SU-DHL-6 (cell line): ENCODE measurements around the gene GPR132.

ENCODE experiments used
- H2AFZ ChIP-seq: fragments of 200-600 bp; sonication (generic); 2 replicates; pipeline ENCODE4 v1.6.1; 2014; ENCODE audit warnings: low read depth, mild to moderate bottlenecking, moderate library complexity, mixed read lengths, antibody characterized with exemption, low read length; ENCODE audit not compliant: severe bottlenecking
- H3F3A ChIP-seq: fragments of 200-600 bp; shearing (Covaris generic); 2 replicates; pipeline ENCODE4 v1.6.0; 2016; ENCODE audit warnings: antibody characterized with exemption, mild to moderate bottlenecking; ENCODE audit not compliant: insufficient read depth
- H3K27ac ChIP-seq: fragments of 200-600 bp; sonication (generic); 2 replicates; pipeline ENCODE4 v1.5.1; 2016; ENCODE audit warnings: low read depth, mild to moderate bottlenecking, low read length, moderate library complexity, mixed read lengths
- H3K27me3 ChIP-seq: fragments of 200-600 bp; sonication (generic), shearing (Covaris generic); 2 replicates; pipeline ENCODE4 v1.6.0; 2014; ENCODE audit warnings: mild to moderate bottlenecking, low read length
- H3K36me3 ChIP-seq: fragments of 200-600 bp; sonication (generic); 2 replicates; pipeline ENCODE4 v1.6.1; 2014; ENCODE audit warnings: mild to moderate bottlenecking, low read length, mixed read lengths
- H3K4me2 ChIP-seq: fragments of 300-600, 200-600 bp; shearing (Covaris generic), sonication (generic); 2 replicates; pipeline ENCODE4 v1.6.0; 2014; ENCODE audit warnings: low read length, low read depth, mild to moderate bottlenecking; ENCODE audit not compliant: poor library complexity, severe bottlenecking
- H3K4me3 ChIP-seq: fragments of 200-600 bp; sonication (generic); 2 replicates; pipeline ENCODE4 v1.5.1; 2014; ENCODE audit warnings: antibody characterized with exemption, low read length, mild to moderate bottlenecking, mixed read lengths; ENCODE audit not compliant: insufficient read depth, poor library complexity, severe bottlenecking
- H3K79me2 ChIP-seq: fragments of 200-600 bp; sonication (generic); 2 replicates; pipeline ENCODE4 v1.6.1; 2014; ENCODE audit warnings: mild to moderate bottlenecking, low read length, moderate library complexity; ENCODE audit not compliant: insufficient read depth
- H3K9ac ChIP-seq: fragments of 200-600 bp; sonication (generic); 2 replicates; pipeline ENCODE4 v1.7.0; 2014; ENCODE audit warnings: mild to moderate bottlenecking, low read length
- H3K9me2 ChIP-seq: fragments of 200-600 bp; sonication (generic); replicated peaks from 2 replicates; pipeline ENCODE4 v1.6.1; 2014; ENCODE audit warnings: low read length; ENCODE audit not compliant: insufficient read depth
- H3K9me3 ChIP-seq: fragments of 200-600 bp; sonication (generic); 2 replicates; pipeline ENCODE4 v1.6.1; 2014; ENCODE audit warnings: low read length, mixed read lengths; ENCODE audit not compliant: insufficient read depth
- H4K20me1 ChIP-seq: fragments of 200-600 bp; sonication (generic); 2 replicates; pipeline ENCODE4 v1.6.1; 2014; ENCODE audit warnings: low read depth, mild to moderate bottlenecking, antibody characterized with exemption, low read length, moderate library complexity, mixed read lengths
- CTCF ChIP-seq: fragments of 200-600 bp; sonication (generic); IDR thresholded peaks from one replicate; pipeline ENCODE4 v1.5.1; 2017; ENCODE audit warnings: antibody characterized with exemption, mild to moderate bottlenecking, low read length, moderate library complexity; ENCODE audit not compliant: insufficient read depth, poor library complexity, severe bottlenecking
- EZH2phosphoT487 ChIP-seq: fragments of 200-600 bp; sonication (generic), shearing (Covaris generic); conservative IDR thresholded peaks from 2 replicates; pipeline ENCODE4 v1.6.1; 2018; ENCODE audit warnings: mild to moderate bottlenecking, antibody characterized with exemption, low read length, moderate library complexity, mixed read lengths

GPR132 gene

GRCh38 chr14:105005929-105006830, 59.0 kb downstream of the GPR132 start:
- peaks cover 29% of the 10 kb centered on the region for H3K79me2 ChIP-seq
- peaks cover 6% of the 10 kb centered on the region; the same call in 1 of the 2 replicates for H3F3A ChIP-seq
- H3K9me2 ChIP-seq, result no peaks in the 10 kb centered on the region
- no peaks in the 10 kb centered on the region for H3K27me3 ChIP-seq
- H3K4me2 ChIP-seq, result no peak overlapping the region
- H3K27ac ChIP-seq, result no peak overlapping the region
- TF ChIP-seq EZH2phosphoT487 (no peak), CTCF (no peak)
- no peak overlapping the region for H3K4me3 ChIP-seq
- peaks cover 10% of the 10 kb centered on the region; the same call in 1 of the 2 replicates for H3K36me3 ChIP-seq
- no peak overlapping the region for H3K9ac ChIP-seq
- peaks cover 21% of the 10 kb centered on the region; the same call in 1 of the 2 replicates for H4K20me1 ChIP-seq
- no peak overlapping the region for H2AFZ ChIP-seq
- no peaks in the 10 kb centered on the region for H3K9me3 ChIP-seq

GRCh38 chr14:105005329-105005928, 59.8 kb downstream of the GPR132 start:
- TF ChIP-seq EZH2phosphoT487 (no peak), CTCF (no peak)
- Histone ChIP-seq H3K4me3 (no peak overlapping the region), H4K20me1 (peaks cover 14% of the 10 kb centered on the region; the same call in 1 of the 2 replicates), H3K9me3 (no peaks in the 10 kb centered on the region), H3K9ac (no peak overlapping the region), H3K4me2 (no peak overlapping the region), H3K79me2 (peaks cover 21% of the 10 kb centered on the region), H3K9me2 (no peaks in the 10 kb centered on the region), H3K36me3 (peaks cover 10% of the 10 kb centered on the region; the same call in 1 of the 2 replicates), H3K27ac (no peak overlapping the region), H3K27me3 (no peaks in the 10 kb centered on the region), H3F3A (peaks cover 6% of the 10 kb centered on the region; the same call in 1 of the 2 replicates), H2AFZ (no peak overlapping the region)
